NCI-H2107 treated with DMSO at 0.1 percent for 48 hours (cell line): ENCODE data around the gene ZC3H10.

Experiments
- DNase-seq: peaks from one replicate; lab custom pipeline; 2025; ENCODE audit not compliant: unreplicated experiment; lab: John Stamatoyannopoulos, UW

The ZC3H10 gene

GRCh38 chr12:56169229-56169759 lies 51.2 kb downstream of the ZC3H10 start:
- no peak for DNase-seq

GRCh38 chr12:56172839-56173238 lies 54.8 kb downstream of the ZC3H10 start:
- DNase-seq, result no peak
